K562 (cell line): Measurements from ENCODE around the gene ADK. TPM values are rescaled to one million over a fixed set of nuclear protein-coding genes. Genes with fewer than 3 reads are reported as not detected.

Source experiments
- ATAC-seq: fragments of 200-7000 bp; cut with Tn5 transposase; 3 replicates; pipeline ENCODE4 v1.9.1; 2020; ENCODE audit warnings: moderate library complexity
- BruUV-seq: library from RNA; stranded (reverse); fragments of 400-500 nt; replicated peaks from 2 replicates; lab custom pipeline; 2021; lab: Mats Ljungman, UMichigan
- CTCF ChIA-PET: fragments of 300-600 bp; formaldehyde crosslinking; extraction: SDS; loops from one replicate; lab custom pipeline; 2021; ENCODE audit warnings: low intra/inter-chr PET ratio; lab: Yijun Ruan, JAX
- POLR2A ChIA-PET: fragments of 300-600, 350-650 bp; sonication (Branson Sonifier 250); formaldehyde crosslinking; extraction: SDS; loops from one replicate; lab custom pipeline; 2021; ENCODE audit warnings: antibody characterized with exemption, inconsistent platforms; lab: Yijun Ruan, JAX
- DNase-seq, 4 experiments: peaks; one replicate each; pipeline versions ENCODE4 v3.0.0 to v3.0.0-alpha.2; 2011 to 2018; ENCODE audit warnings: low spot score in 3 of 4, mixed read lengths in 3 of 4; ENCODE audit errors: extremely low read depth in 1 of 4
- FAIRE-seq: peaks from 2 replicates; lab custom pipeline; 2011; peaks lifted over from hg19 to GRCh38; lab: Jason Lieb, UNC
- H2AFZ ChIP-seq: 2 replicates; pipeline ENCODE4 v1.6.0; 2011; ENCODE audit warnings: low read depth, low read length, control low read depth, inconsistent platforms
- H3K27ac ChIP-seq: fragments of 200-600 bp; 3 replicates; pipeline ENCODE4 v1.8.0; 2011; ENCODE audit warnings: low read depth, mild to moderate bottlenecking, control low read depth, inconsistent platforms, low read length, moderate library complexity, mixed read lengths; ENCODE audit errors: extremely low read depth
- H3K27me3 ChIP-seq, 2 experiments: fragments of 300-600 bp in 1 of 2; 2 replicates in 1 of 2; 3 replicates in 1 of 2; pipeline versions ENCODE4 v1.6.0 to v1.8.0; 2011; ENCODE audit warnings: inconsistent platforms in 2 of 2, low read length in 2 of 2, mild to moderate bottlenecking in 1 of 2, mixed read lengths in 1 of 2, moderate library complexity in 1 of 2; ENCODE audit not compliant: control insufficient read depth in 2 of 2, insufficient read depth in 2 of 2
- H3K36me3 ChIP-seq: fragments of 300-600 bp; 3 replicates; pipeline ENCODE4 v1.8.0; 2011; ENCODE audit warnings: mild to moderate bottlenecking, low read length, inconsistent platforms; ENCODE audit not compliant: control insufficient read depth, insufficient read depth
- H3K4me1 ChIP-seq, 2 experiments: fragments of 200-600 bp in 1 of 2; replicated peaks in 1 of 2; 2 replicates in 1 of 2; 3 replicates in 1 of 2; pipeline versions ENCODE4 v1.5.1 to v1.8.0; 2011; ENCODE audit warnings: inconsistent platforms in 2 of 2, low read length in 2 of 2, mild to moderate bottlenecking in 1 of 2, mixed read lengths in 1 of 2, moderate library complexity in 1 of 2; ENCODE audit not compliant: control insufficient read depth in 2 of 2, insufficient read depth in 2 of 2
- H3K4me2 ChIP-seq: 2 replicates; pipeline ENCODE4 v1.6.1; 2011; ENCODE audit warnings: low read length, control low read depth, inconsistent platforms, mixed read lengths; ENCODE audit not compliant: insufficient read depth
- H3K4me3 ChIP-seq: fragments of 200-600 bp; sonication (generic), shearing (Covaris generic); 2 replicates; pipeline ENCODE4 v1.5.1; 2016; ENCODE audit warnings: control low read depth, inconsistent platforms
- H3K79me2 ChIP-seq: fragments of 200-600 bp; 3 replicates; pipeline ENCODE4 v1.8.0; 2011; ENCODE audit warnings: low read length, inconsistent platforms; ENCODE audit not compliant: control insufficient read depth, insufficient read depth
- H3K9ac ChIP-seq, 2 experiments: 2 replicates each; pipeline versions ENCODE4 v1.6.0 to v1.6.1; 2011; ENCODE audit warnings: low read depth in 2 of 2, low read length in 2 of 2, control low read depth in 1 of 2, inconsistent platforms in 1 of 2, mild to moderate bottlenecking in 1 of 2, mixed read lengths in 1 of 2; ENCODE audit not compliant: insufficient read depth in 1 of 2
- H3K9me1 ChIP-seq: one replicate; pipeline ENCODE4 v1.6.0; 2011; ENCODE audit warnings: inconsistent platforms, mild to moderate bottlenecking, low read length, moderate library complexity; ENCODE audit not compliant: control insufficient read depth, insufficient read depth
- H3K9me3 ChIP-seq: replicated peaks from 2 replicates; pipeline ENCODE4 v1.5.1; 2011; ENCODE audit warnings: low read depth, low read length, inconsistent platforms; ENCODE audit not compliant: control insufficient read depth, insufficient read depth
- H4K20me1 ChIP-seq: replicated peaks from 2 replicates; pipeline ENCODE4 v1.6.1; 2011; ENCODE audit warnings: low read length, inconsistent platforms, mixed read lengths; ENCODE audit not compliant: control insufficient read depth, insufficient read depth
- E4F1 ChIP-seq: fragments of 250-450 bp; sonication (Bioruptor Pico); IDR thresholded peaks from 2 replicates; pipeline ENCODE4 v1.5.0; 2021; ENCODE audit warnings: mild to moderate bottlenecking, borderline replicate concordance
- HMG20B ChIP-seq: fragments of 250-450 bp; sonication (Bioruptor Pico); IDR thresholded peaks from 2 replicates; pipeline ENCODE4 v1.5.0; 2021; ENCODE audit warnings: mild to moderate bottlenecking
- IRF2 ChIP-seq: sonication (generic); formaldehyde crosslinking; IDR thresholded peaks from 2 replicates; pipeline ENCODE4 v1.8.1; 2022; ENCODE audit warnings: mild to moderate bottlenecking, missing genetic modification reagents
- KDM5B ChIP-seq: fragments of 200-600 bp; sonication (generic); IDR thresholded peaks from 2 replicates; pipeline ENCODE4 v1.6.1; 2012; ENCODE audit warnings: low read depth, mild to moderate bottlenecking, moderate library complexity, low read length, control low read depth, inconsistent platforms; ENCODE audit not compliant: insufficient replicate concordance
- KLF10 ChIP-seq: fragments of 250-450 bp; sonication (Bioruptor Pico); IDR thresholded peaks from 2 replicates; pipeline ENCODE4 v1.6.1; 2021; ENCODE audit warnings: matching md5 sums
- RBM14 ChIP-seq: fragments of 200-400 bp; formaldehyde crosslinking; IDR thresholded peaks from 2 replicates; pipeline ENCODE4 v1.6.1; 2018; ENCODE audit warnings: low read depth, mild to moderate bottlenecking, low read length, moderate library complexity, borderline replicate concordance; ENCODE audit not compliant: insufficient read depth
- ZNF24 ChIP-seq: fragments of 450-650 bp; IDR thresholded peaks from 2 replicates; pipeline ENCODE4 v1.6.1; 2016
- ZNF707 ChIP-seq: fragments of 250-450 bp; sonication (Bioruptor Pico); conservative IDR thresholded peaks from 2 replicates; pipeline ENCODE4 v1.8.0; 2022; ENCODE audit warnings: inconsistent platforms, mild to moderate bottlenecking, moderate library complexity
- WGBS: fragments of 100-300 bp; shearing (Covaris generic); methylation state at CpG from one replicate; pipeline ENCODE4 v1.1.6; 2016; ENCODE audit warnings: low coverage, mixed read lengths; ENCODE audit not compliant: insufficient coverage; ENCODE audit errors: missing lambda C conversion rate; 5-methylcytosine and 5-hydroxymethylcytosine counted together
- in situ Hi-C: fragments of 300-500 bp; cut with MboI; formaldehyde crosslinking; loops from 4 replicates; pipeline ENCODE4 v1.15.0; 2018; ENCODE audit warnings: inconsistent platforms, mixed read lengths
- intact Hi-C: fragments of 100-400 bp; cut with micrococcal nuclease; formaldehyde crosslinking; loops from 2 replicates; pipeline ENCODE4 v1.14.2; 2022
- polyA plus RNA-seq, 8 experiments: library from polyadenylated mRNA; depleted of rRNA in 4 of 8; stranded (reverse) in 5 of 8; unstranded in 3 of 8; fragments of >200 nt; fragmentation: Nextera tagmentation in 2 of 8; fragmentation: Illumina TruSeq in 1 of 8; extraction: Ambion mirVana in 2 of 8; extraction: Trizol in 1 of 8; gene quantifications; 2 replicates each; pipeline versions ENCODE4 v1.2.1 to v1.2.3, GENCODE V29; 2011 to 2014; ENCODE audit warnings: inconsistent platforms in 1 of 8, missing spikeins in 1 of 8
- total RNA-seq, 7 experiments: library from RNA; depleted of rRNA in 6 of 7; stranded (reverse); fragments of >200 nt in 6 of 7; fragmentation: Illumina TruSeq in 2 of 7; extraction: Trizol in 2 of 7; gene quantifications; 2 replicates each; pipeline versions ENCODE4 v1.2.1 to v1.2.3, GENCODE V29; 2011 to 2021; ENCODE audit warnings: low replicate concordance in 1 of 7

ADK gene
- total and polyA plus RNA-seq, 9 of the 15 experiments (the other 6 are each of a cell fraction or from before 2014, with no cell fraction given): 54.2 to 97.8 (median 73.6) TPM

GRCh38 chr10:74671716-74672115 is 520.7 kb downstream of the ADK start:
- POLR2A ChIA-PET: no interaction called here

More at GRCh38 chr10:74671716-74672115, 520.7 kb downstream of the ADK start:
- H4K20me1 ChIP-seq: no peaks in the 10 kb centered on the region
- CTCF ChIA-PET: no interaction called here
- ATAC-seq (no peak), DNase-seq (no peak), FAIRE-seq (no peak)
- no peak overlapping the region for H2AFZ ChIP-seq
- WGBS: 93% methylated on average over 3 of the region's 3 CpGs
- intact Hi-C loops (no loop called here), in situ Hi-C loops (no loop called here)
- H3K4me2 ChIP-seq: no peak overlapping the region
- no peak overlapping the region for H3K4me3 ChIP-seq
- peaks cover 21% of the 10 kb centered on the region; the same call in 2 of the 3 replicates for H3K36me3 ChIP-seq
- no peaks in the 10 kb centered on the region for H3K79me2 ChIP-seq
- H3K27ac ChIP-seq: no peak overlapping the region
- no peaks in the 10 kb centered on the region for H3K9me3 ChIP-seq
- H3K4me1 ChIP-seq: no peaks in the 10 kb centered on the region
- no peak overlapping the region for H3K9ac ChIP-seq
- BruUV-seq: no TSS peak
- TF ChIP-seq KLF10 (CRISPR knock-in tag) (no peak), HMG20B (no peak), IRF2 (CRISPR knock-in tag) (no peak), E4F1 (CRISPR knock-in tag) (no peak), ZNF24 (no peak), RBM14 (no peak), KDM5B (no peak), ZNF707 (CRISPR knock-in tag) (no peak)
- no peaks in the 10 kb centered on the region for H3K9me1 ChIP-seq
- no peaks in the 10 kb centered on the region for H3K27me3 ChIP-seq
